Motor neuron (in vitro differentiated cells): ENCODE results near the gene RRAGD. TPM values are rescaled to one million over a fixed set of nuclear protein-coding genes. Genes with fewer than 3 reads are reported as not detected.

ENCODE experiments used
- ATAC-seq, 8 experiments: fragments of 200-7000 bp; cut with Tn5 transposase; replicated peaks in 6 of 8; 2 replicates each; pipeline ENCODE4 v1.8.0; 2021; ENCODE audit warnings: mild to moderate bottlenecking in 8 of 8, moderate library complexity in 8 of 8
- H3K27ac ChIP-seq, 2 donors: fragments of 250-450 bp; sonication (Bioruptor Pico); 2 replicates each; pipeline ENCODE4 v1.9.0; 2021; ENCODE audit warnings: antibody characterized with exemption in 2 of 2, mild to moderate bottlenecking in 2 of 2, moderate library complexity in 1 of 2
- H3K4me1 ChIP-seq, 2 donors: fragments of 250-450 bp; sonication (Bioruptor Pico); replicated peaks in 1 of 2; 2 replicates each; pipeline ENCODE4 v1.6.1; 2021; ENCODE audit warnings: antibody characterized with exemption in 2 of 2, mild to moderate bottlenecking in 2 of 2, moderate library complexity in 1 of 2
- H3K4me3 ChIP-seq, 5 donors: fragments of 250-450 bp; sonication (Bioruptor Pico); 2 replicates each; pipeline ENCODE4 v1.9.0; 2021; ENCODE audit warnings: antibody characterized with exemption in 5 of 5, mild to moderate bottlenecking in 5 of 5, moderate library complexity in 4 of 5
- WGBS, 10 experiments: fragments of 450-650 bp; shearing (Covaris generic); methylation state at CpG; one replicate each; pipeline ENCODE4 v1.0.0; 2022; 5-methylcytosine and 5-hydroxymethylcytosine counted together
- in situ Hi-C, 9 experiments: fragments of 400-800 bp; cut with MboI; loops; one replicate each; pipeline ENCODE4 v1.15.0; 2021; ENCODE audit warnings: low sequenced_read_pairs in 9 of 9, low pct_unique_long_range_greater_than_20kb in 2 of 9; ENCODE audit not compliant: unreplicated experiment in 9 of 9
- total RNA-seq, 8 experiments: library from RNA; unstranded; fragments of 300-600 nt; gene quantifications; 2 replicates each; pipeline versions ENCODE4 v1.2.3 to v1.2.4, GENCODE V29; 2022

The RRAGD gene
- total RNA-seq, 8 experiments from 2014 or later: 9.6 to 90.2 (median 27.4) TPM

DNA sequence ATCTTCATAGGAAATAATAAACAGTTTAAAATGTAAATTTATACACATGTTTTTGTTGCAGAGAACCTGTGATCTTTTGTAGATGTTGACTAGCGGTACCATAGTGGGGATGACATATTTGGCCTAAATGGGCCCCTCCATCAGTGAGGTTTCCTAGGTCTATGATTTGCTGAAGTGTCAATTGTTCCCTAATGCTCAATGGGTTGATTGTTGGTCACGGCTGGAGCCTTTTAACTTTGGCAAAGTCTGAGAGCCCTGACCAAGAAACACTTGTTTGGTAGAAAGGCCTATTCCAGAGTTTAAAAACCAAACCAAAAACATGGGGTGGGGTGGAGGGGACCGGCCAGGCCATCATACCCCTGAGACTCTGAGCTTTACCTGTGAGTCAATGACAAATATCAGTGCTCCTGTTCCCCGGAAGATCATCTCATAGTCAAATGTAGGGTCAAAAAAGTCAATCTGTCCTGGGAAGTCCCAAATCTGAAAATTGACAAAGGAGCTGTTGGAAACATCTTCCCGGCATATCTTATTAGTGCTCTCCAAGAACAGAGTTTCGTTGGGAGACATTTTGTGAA, 25.1 kb downstream of the RRAGD start:
- in situ Hi-C loops: no loop called here
- Histone ChIP-seq H3K4me3 (no peak overlapping the region), H3K27ac (no peak overlapping the region), H3K4me1 (peaks cover 5 to 9% of the 10 kb centered on the region in 2 donors)
- no peak for ATAC-seq
- WGBS, 10 experiments: 40 to 100% (median 91%) methylated on average over 3 to 6 of the region's 6 CpGs; no CpG with 5 or more reads in 4 of the 10 experiments

DNA sequence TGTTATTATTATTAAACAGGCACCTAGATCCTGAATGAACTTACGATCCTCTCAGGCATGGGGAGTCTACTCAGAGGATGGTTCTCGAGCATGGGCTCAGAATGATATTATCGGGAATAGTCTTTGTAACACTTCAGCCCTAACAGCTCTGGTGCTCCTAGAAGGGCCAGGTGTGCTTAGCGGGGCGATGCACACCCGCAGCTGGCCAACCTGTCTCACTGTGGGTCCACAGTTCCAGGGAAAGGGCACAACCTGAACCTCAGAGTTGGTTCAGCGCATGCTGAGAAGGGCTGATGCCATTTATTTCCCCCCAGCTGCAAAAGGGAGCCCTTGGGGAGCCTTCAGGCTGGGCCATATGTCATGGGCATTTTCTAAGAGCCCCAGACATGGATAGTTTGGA, 26.2 kb downstream of the RRAGD start:
- WGBS, 10 experiments: 90 to 95% (median 93%) methylated on average over 2 to 6 of the region's 7 CpGs; no CpG with 5 or more reads in 5 of the 10 experiments
- in situ Hi-C loops: no loop called here
- peaks cover 5 to 9% of the 10 kb centered on the region in 2 donors for H3K4me1 ChIP-seq
- H3K27ac ChIP-seq: no peak overlapping the region
- H3K4me3 ChIP-seq: no peak overlapping the region
- no peak for ATAC-seq

DNA sequence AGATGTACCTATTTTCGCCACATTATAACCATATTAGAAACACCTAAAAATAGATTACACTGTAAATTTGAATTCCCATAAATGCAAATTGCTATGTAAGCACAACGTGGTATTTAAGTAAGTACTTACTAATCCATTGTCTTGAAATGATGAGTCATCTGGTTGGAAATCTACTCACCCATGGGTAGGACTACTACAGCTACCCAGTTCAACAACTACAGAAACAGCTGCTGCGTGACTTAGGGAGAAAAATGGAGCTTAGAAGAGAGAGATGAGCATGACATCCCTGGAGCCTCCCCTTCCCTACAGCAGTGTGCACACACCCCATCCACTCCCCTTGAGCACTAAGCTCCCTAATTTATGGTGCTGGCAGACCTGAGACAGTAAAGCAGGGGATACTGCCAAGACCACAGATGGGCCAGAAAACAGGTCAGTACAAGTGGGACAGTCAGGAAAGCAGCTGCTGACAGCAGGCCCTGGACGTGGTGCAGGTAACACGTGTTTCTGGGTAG, 26.9 kb downstream of the RRAGD start:
- H3K27ac ChIP-seq: no peak overlapping the region
- peaks cover 5 to 9% of the 10 kb centered on the region in 2 donors for H3K4me1 ChIP-seq
- ATAC-seq: peak in 6 of 8 experiments; percentile 33 to 96 (median 74)
- no peak overlapping the region for H3K4me3 ChIP-seq
- 20 to 93% (median 52%) methylated on average over 1 to 5 of the region's 5 CpGs; no CpG with 5 or more reads in 2 of the 10 experiments for WGBS, 10 experiments
- in situ Hi-C loops: no loop called here

DNA sequence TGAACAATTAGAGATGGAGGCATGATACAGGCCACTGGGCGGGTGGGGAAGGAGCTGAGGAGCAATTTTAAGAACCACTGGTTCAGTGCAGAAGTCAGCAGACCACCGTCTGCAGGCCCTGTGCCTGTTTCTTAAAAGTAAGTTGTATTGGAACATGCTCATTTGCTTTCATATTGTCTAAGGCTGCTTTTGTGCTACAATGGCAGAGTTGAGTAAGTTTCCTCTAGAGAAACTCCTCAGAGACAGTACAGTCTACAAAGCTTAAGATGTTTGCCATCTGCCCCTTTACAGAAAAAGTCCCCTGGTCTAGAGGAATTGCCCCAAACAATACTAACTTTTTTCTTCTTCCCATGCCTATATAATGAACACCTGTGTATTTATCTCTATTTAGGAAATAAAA, 31.0 kb downstream of the RRAGD start:
- WGBS, 10 experiments: 37 to 100% (median 80%) methylated on average over 1 to 2 of the region's 2 CpGs; no CpG with 5 or more reads in 6 of the 10 experiments
- ATAC-seq: no peak
- no peak overlapping the region for H3K27ac ChIP-seq
- in situ Hi-C loops: no loop called here
- peaks cover 3 to 6% of the 10 kb centered on the region in 2 donors for H3K4me1 ChIP-seq
- H3K4me3 ChIP-seq: no peak overlapping the region

DNA sequence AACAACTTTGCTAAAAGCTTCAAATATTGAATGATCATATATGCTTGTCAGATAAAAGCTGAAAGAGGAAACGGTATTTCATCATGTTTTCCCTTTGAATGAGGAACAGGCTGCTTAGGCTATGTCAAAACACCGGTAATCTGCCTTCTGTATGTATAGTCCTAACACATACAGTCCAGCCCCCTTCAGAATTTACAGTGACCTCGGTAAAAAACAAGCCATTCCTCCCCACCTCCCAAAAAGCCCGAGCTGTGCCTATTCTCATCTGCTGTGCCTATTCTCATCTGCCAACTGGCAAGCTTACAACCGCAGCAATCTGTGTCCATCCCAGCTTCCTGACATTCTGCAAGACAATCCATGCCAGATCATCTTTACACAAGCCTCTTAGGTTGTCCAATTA, 32.8 kb downstream of the RRAGD start:
- Histone ChIP-seq H3K4me1 (peaks cover 12% of the 10 kb centered on the region in 2 donors), H3K27ac (no peak overlapping the region), H3K4me3 (no peak overlapping the region)
- in situ Hi-C loops: no loop called here
- WGBS, 10 experiments: 10 to 100% (median 88%) methylated on average over 1 to 5 of the region's 5 CpGs; no CpG with 5 or more reads in 1 of the 10 experiments
- ATAC-seq: no peak

DNA sequence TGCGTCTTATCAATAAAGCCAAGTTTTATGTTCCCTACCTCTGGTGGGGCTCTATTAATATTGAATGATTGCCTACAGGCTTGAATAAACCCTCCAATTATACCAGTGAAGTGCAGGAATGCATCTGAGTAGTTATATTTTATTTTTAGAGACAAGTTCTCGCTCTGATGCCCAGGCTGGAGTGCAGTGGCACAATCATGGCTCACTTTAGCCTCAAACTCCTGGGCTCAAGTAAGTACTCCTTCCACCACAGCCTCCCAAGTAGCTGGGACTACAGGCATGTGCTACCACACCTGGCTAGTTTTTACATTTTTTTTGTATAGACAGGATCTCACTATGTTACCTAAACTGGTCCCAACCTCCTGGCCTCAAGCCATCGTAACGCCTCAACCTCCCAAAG, 33.4 kb downstream of the RRAGD start:
- no peak for ATAC-seq
- Histone ChIP-seq H3K4me1 (peaks cover 12% of the 10 kb centered on the region in 2 donors), H3K4me3 (no peak overlapping the region), H3K27ac (no peak overlapping the region)
- 75 to 100% (median 100%) methylated on average over 1 to 4 of the region's 4 CpGs for WGBS, 10 experiments
- in situ Hi-C loops: no loop called here

DNA sequence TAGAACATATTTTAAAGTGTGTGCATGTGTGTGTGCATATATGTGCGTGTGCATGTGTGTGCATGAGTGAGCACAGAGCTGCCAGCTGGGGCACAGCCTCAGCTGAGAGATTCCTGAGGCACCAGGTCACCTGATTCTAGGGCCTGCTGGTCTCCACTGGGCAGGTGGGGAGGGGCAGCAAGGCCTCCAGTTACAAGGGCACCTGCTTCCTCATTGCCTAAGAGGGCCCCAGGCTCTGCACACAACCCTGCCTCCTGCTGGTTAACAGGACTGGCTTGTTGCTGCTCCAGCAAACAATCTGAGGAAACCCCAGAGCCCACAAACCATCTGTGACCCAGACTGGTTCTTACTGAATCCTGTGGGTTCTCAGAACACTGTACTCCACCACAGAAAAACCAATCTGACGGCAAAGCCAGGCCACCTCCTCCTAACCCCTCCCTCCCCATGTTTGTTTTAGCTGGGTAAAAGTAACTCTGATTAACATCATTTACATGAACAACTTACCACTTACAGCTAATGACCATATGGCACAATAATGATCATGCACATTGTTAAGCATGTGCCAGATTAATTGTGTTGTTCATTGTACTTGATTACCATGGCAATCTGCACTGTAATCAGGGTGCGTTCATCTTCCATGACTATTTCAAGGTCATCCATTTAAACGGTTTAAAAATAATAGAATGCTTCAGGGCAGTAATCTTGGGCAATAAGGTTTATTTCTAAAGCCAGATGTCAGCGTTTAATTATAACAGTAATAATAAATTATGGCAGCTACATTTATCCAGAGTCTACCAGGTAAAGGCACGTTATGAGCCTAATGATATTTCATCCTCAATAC, 36.4 kb downstream of the RRAGD start:
- no peak overlapping the region for H3K27ac ChIP-seq
- WGBS, 10 experiments: 20 to 88% (median 60%) methylated on average over 1 to 6 of the region's 6 CpGs; no CpG with 5 or more reads in 1 of the 10 experiments
- peaks cover 12% of the 10 kb centered on the region in 2 donors for H3K4me1 ChIP-seq
- H3K4me3 ChIP-seq: no peak overlapping the region
- in situ Hi-C loops: no loop called here
- ATAC-seq: peak; percentile 65 to 93 (median 90)

DNA sequence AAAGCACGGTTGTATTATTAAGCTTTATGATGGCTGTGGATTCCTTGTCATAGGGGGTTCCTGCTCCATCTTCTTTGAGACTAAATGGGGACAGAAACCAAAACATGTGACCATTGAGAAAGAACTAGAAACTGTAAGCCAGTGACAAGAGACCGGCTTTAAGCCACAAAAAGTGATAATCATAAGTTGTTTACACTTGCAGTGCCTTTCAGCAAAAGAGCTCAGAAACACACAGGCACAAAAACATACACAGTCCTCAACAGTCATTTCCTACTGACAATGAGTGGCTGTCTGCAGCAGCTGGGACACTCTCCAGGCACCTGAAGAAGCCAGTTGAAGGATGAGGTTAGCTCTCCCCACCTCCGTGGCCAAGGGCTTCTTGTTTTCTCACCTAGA, 39.6 kb downstream of the RRAGD start:
- Histone ChIP-seq H3K4me1 (peaks cover 12% of the 10 kb centered on the region in 2 donors), H3K4me3 (no peak overlapping the region), H3K27ac (no peak overlapping the region)
- in situ Hi-C loops: loop anchor here in 1 of 9 experiments (25.0 kb wide), 1 partner anchor 385 kb away; no protein-coding TSS in a partner anchor
- ATAC-seq: no peak
- 0 to 100% (median 84%) methylated on average over 1 to 3 of the region's 3 CpGs; no CpG with 5 or more reads in 1 of the 10 experiments for WGBS, 10 experiments

DNA sequence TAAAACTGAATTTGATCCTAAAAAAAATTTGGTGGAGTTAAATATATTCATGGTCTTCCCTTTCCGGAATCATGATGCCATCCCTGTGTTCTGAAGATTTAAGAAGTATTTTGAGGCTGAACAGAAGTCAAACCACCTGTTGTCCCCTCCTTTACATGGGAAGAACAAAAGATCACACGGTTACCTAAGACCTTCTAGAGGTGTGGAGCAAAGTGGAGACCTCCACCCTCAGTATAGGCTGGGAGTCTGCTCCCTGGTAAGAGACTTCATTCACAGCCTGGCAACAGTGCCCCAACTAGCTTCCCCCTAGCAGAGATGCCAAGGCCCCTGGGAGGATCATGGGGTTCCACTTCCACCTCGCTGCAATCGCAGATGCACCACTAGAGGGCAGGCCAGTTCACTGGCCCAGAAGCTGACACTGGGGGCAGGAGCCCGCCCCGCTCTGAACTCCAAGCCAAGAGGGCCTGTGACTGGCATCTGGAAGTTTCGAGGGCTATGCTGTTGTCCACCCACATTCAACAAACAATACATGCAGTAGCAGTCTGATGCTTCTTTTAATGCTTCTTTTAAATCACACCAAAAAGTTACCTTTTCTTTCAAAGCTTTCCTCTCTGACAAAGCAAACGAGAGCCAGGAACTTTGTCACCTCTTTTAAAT, 40.1 kb downstream of the RRAGD start:
- peaks cover 12% of the 10 kb centered on the region in 2 donors for H3K4me1 ChIP-seq
- no peak overlapping the region for H3K27ac ChIP-seq
- peak; percentile 49 to 93 (median 67) for ATAC-seq
- H3K4me3 ChIP-seq: no peak overlapping the region
- in situ Hi-C loops: loop anchor here in 1 of 9 experiments (25.0 kb wide), 1 partner anchor 385 kb away; no protein-coding TSS in a partner anchor
- 0 to 100% (median 57%) methylated on average over 1 to 5 of the region's 8 CpGs; no CpG with 5 or more reads in 2 of the 10 experiments for WGBS, 10 experiments

DNA sequence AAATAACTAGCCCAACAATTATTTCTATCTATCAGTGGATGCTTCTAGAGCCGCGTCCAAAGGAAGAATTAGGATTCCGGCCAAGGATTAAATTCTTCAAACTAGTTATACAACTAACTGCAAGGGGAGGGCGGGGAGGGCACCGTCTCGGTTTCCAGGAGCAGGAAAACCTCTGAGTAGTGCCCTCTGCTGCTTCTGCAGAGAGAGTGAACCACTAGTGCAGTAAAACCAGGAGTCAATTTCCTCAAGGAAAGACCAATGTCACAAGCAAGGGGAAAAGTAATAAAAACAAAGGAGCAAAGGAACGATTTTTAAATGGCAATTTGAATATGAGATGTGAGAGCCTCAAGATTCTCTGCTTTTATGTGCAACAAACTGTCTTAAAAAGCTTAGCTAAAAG, 43.1 kb downstream of the RRAGD start:
- in situ Hi-C loops: loop anchor here in 1 of 9 experiments (25.0 kb wide), 1 partner anchor 382 kb away; no protein-coding TSS in a partner anchor
- no peak overlapping the region for H3K27ac ChIP-seq
- WGBS, 10 experiments: 0 to 71% (median 38%) methylated on average over 1 to 7 of the region's 7 CpGs; no CpG with 5 or more reads in 1 of the 10 experiments

DNA sequence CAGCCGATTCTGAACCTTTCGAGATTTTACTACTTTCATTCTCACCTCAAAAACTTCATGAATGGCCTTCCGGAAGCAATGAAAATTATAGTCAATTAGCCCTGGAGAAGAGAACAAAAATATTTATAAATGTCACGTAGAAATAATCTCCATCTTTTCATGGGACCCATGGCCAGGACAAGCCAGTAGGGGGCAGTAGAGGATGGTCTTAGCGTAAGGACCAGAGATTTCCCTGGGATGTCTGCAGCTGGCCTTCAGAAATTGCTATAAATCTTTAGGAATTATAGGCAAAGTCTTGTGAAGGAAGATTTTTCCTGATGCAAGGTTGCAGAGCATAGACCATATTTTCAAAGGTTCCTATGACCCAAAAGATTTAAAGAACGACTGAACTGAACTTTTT, 44.0 kb downstream of the RRAGD start:
- H3K27ac ChIP-seq: no peak overlapping the region
- peak; percentile 51 to 75 (median 62) for ATAC-seq
- no peak overlapping the region for H3K4me3 ChIP-seq
- no peaks in the 10 kb centered on the region for H3K4me1 ChIP-seq
- in situ Hi-C loops: loop anchor here in 1 of 9 experiments (25.0 kb wide), 1 partner anchor 381 kb away; no protein-coding TSS in a partner anchor
- WGBS, 10 experiments: 0 to 80% (median 27%) methylated on average over 2 to 6 of the region's 6 CpGs

More for the DNA sequence above, 43.1 kb downstream of the RRAGD start:
- peak in 4 of 8 experiments; percentile 28 to 76 (median 48) for ATAC-seq
- Histone ChIP-seq H3K4me3 (no peak overlapping the region), H3K4me1 (no peaks in the 10 kb centered on the region)

DNA sequence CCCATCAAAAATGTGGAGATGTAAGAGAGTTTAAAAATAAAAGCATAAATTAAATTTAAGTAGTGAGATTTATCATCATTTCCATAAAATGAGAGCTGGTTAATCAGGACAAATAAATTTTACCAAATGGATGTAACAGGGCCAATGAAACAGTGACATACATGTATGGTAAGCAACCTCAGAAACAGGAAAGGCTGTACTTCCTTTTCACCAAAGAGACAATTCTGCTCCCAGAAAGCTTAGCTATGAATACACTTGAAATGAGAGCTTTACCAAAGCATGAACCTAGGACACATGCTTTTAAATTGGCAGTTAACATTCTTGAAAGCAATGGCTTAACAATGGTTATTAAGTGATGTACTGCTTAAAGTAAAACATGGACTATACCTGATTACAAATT, 47.5 kb downstream of the RRAGD start:
- H3K27ac ChIP-seq: no peak overlapping the region
- in situ Hi-C loops: loop anchor here in 1 of 9 experiments (25.0 kb wide), 1 partner anchor 377 kb away; no protein-coding TSS in a partner anchor
- no peak for ATAC-seq
- H3K4me3 ChIP-seq: no peak overlapping the region
- no peaks in the 10 kb centered on the region for H3K4me1 ChIP-seq
